Duodenal mucosa (tissue), 2 donors: Measurements from ENCODE around the gene ILF2.
A peak's percentile ranks its signal among the peaks of the same experiment; 100 is the strongest.

Experiments used
- H3K27ac ChIP-seq: one replicate; pipeline ENCODE4 v1.7.0; 2013; ENCODE audit warnings: low read depth, low read length
- H3K27me3 ChIP-seq, 2 donors: one replicate each; pipeline ENCODE4 v1.7.0; 2013; ENCODE audit warnings: low read length in 2 of 2, control low read depth in 1 of 2; ENCODE audit not compliant: insufficient read depth in 2 of 2, control insufficient read depth in 1 of 2
- H3K36me3 ChIP-seq, 2 donors: one replicate each; pipeline ENCODE4 v1.7.0; 2013; ENCODE audit warnings: low read length in 2 of 2, control low read depth in 1 of 2; ENCODE audit not compliant: insufficient read depth in 2 of 2, control insufficient read depth in 1 of 2
- H3K4me1 ChIP-seq, 2 donors: one replicate each; pipeline ENCODE4 v1.7.0; 2013; ENCODE audit warnings: low read length in 2 of 2, control low read depth in 1 of 2; ENCODE audit not compliant: insufficient read depth in 2 of 2, control insufficient read depth in 1 of 2
- H3K4me3 ChIP-seq, 2 donors: one replicate each; pipeline ENCODE4 v1.7.0; 2013; ENCODE audit warnings: low read length in 2 of 2, low read depth in 1 of 2
- H3K9ac ChIP-seq, 2 donors: one replicate each; pipeline ENCODE4 v1.7.0; 2013; ENCODE audit warnings: low read length in 2 of 2, low read depth in 1 of 2
- H3K9me3 ChIP-seq, 2 donors: one replicate each; pipeline ENCODE4 v1.7.0; 2013; ENCODE audit warnings: low read length in 2 of 2, control low read depth in 1 of 2; ENCODE audit not compliant: control insufficient read depth in 1 of 2

ILF2 gene

GRCh38 chr1:153616144-153616916 is 54.5 kb downstream of the ILF2 start, which contains the start of gene S100A14:
Gene S100A14, minus strand, starts transcription at chr1:153616325. Its CDS starts 467 bp downstream, at chr1:153615858.
- Histone ChIP-seq H3K36me3 (no peaks in the 10 kb centered on the region), H3K27ac (peak within 1 kb of the TSS; percentile 76), H3K27me3 (no peaks in the 10 kb centered on the region), H3K9ac (peak within 1 kb of the TSS; percentile 89 to 94), H3K4me3 (peak within 1 kb of the TSS; percentile 70 to 74), H3K9me3 (no peaks in the 10 kb centered on the region), H3K4me1 (peaks cover 37 to 44% of the 10 kb centered on the region in 2 donors)

- H3K9ac ChIP-seq, result peak overlapping the region; percentile 89 to 94
- H3K36me3 ChIP-seq, result no peaks in the 10 kb centered on the region
- H3K27me3 ChIP-seq, result no peaks in the 10 kb centered on the region
- H3K27ac ChIP-seq, result peak overlapping the region; percentile 76
- H3K9me3 ChIP-seq, result no peaks in the 10 kb centered on the region
- H3K4me3 ChIP-seq, result peak overlapping the region; percentile 70 to 74
- peaks cover 44 to 49% of the 10 kb centered on the region in 2 donors for H3K4me1 ChIP-seq
These were observed 55.4 kb downstream of the ILF2 start for GRCh38 chr1:153615406-153615805.

- H3K36me3 ChIP-seq, result no peaks in the 10 kb centered on the region
- no peaks in the 10 kb centered on the region for H3K27me3 ChIP-seq
- H3K9ac ChIP-seq, result peak overlapping the region; percentile 89 to 94
- H3K4me1 ChIP-seq, result peaks cover 49 to 54% of the 10 kb centered on the region in 2 donors
- H3K4me3 ChIP-seq, result peak overlapping the region; percentile 70 to 74
- H3K27ac ChIP-seq, result no peak overlapping the region
- no peaks in the 10 kb centered on the region for H3K9me3 ChIP-seq
These were observed 55.9 kb downstream of the ILF2 start for GRCh38 chr1:153614906-153615305.

GRCh38 chr1:153614189-153614900 is 56.4 kb downstream of the ILF2 start:
- Histone ChIP-seq H3K36me3 (no peaks in the 10 kb centered on the region), H3K9ac (peak overlapping the region; percentile 89 to 94), H3K9me3 (no peaks in the 10 kb centered on the region), H3K27ac (no peak overlapping the region), H3K27me3 (no peaks in the 10 kb centered on the region), H3K4me3 (peak overlapping the region; percentile 70 to 74), H3K4me1 (peaks cover 54 to 59% of the 10 kb centered on the region in 2 donors)

- H3K4me3 ChIP-seq, result peak overlapping the region; percentile 26 to 97
- H3K27me3 ChIP-seq, result no peaks in the 10 kb centered on the region
- peak overlapping the region; percentile 65 to 100 for H3K9ac ChIP-seq
- H3K27ac ChIP-seq, result peak overlapping the region; percentile 90
- H3K4me1 ChIP-seq, result peaks cover 62 to 67% of the 10 kb centered on the region in 2 donors
- H3K9me3 ChIP-seq, result no peaks in the 10 kb centered on the region
- no peaks in the 10 kb centered on the region for H3K36me3 ChIP-seq
These were observed 57.4 kb downstream of the ILF2 start for GRCh38 chr1:153613406-153613805.

GRCh38 chr1:153612755-153613331 is 58.0 kb downstream of the ILF2 start, which contains the start of gene S100A16:
Gene S100A16, minus strand, starts transcription at chr1:153613137. Its CDS starts 4,986 bp downstream, at chr1:153608151.
- H3K36me3 ChIP-seq, result peaks cover 2% of the 10 kb centered on the region in 2 donors
- peaks cover 66 to 71% of the 10 kb centered on the region in 2 donors for H3K4me1 ChIP-seq

GRCh38 chr1:153612111-153612754 is 58.6 kb downstream of the ILF2 start:
- Histone ChIP-seq H3K36me3 (peaks cover 7 to 8% of the 10 kb centered on the region in 2 donors), H3K4me1 (peaks cover 60 to 69% of the 10 kb centered on the region in 2 donors), H3K4me3 (peak overlapping the region; percentile 83 to 97), H3K9ac (peak overlapping the region; percentile 88 to 100), H3K27me3 (no peaks in the 10 kb centered on the region), H3K27ac (peak overlapping the region; percentile 90), H3K9me3 (no peaks in the 10 kb centered on the region)

More at GRCh38 chr1:153612755-153613331, 58.0 kb downstream of the ILF2 start, which contains the start of gene S100A16:
- H3K4me3 ChIP-seq, result peak within 1 kb of the TSS; percentile 83 to 97
- no peaks in the 10 kb centered on the region for H3K27me3 ChIP-seq
- peak within 1 kb of the TSS; percentile 88 to 100 for H3K9ac ChIP-seq
- peak within 1 kb of the TSS; percentile 90 for H3K27ac ChIP-seq
- H3K9me3 ChIP-seq, result no peaks in the 10 kb centered on the region
